K562 (cell line): ENCODE results near the gene CSTB. TPM values are rescaled to one million over a fixed set of nuclear protein-coding genes. Genes with fewer than 3 reads are reported as not detected.

ENCODE experiments used
- BCL6 ChIP-seq: fragments of 250-450 bp; sonication (Bioruptor Pico); IDR thresholded peaks from 2 replicates; pipeline ENCODE4 v1.4.0; 2020
- DACH1 ChIP-seq: fragments of 450-650 bp; IDR thresholded peaks from 2 replicates; pipeline ENCODE4 v1.6.1; 2018; ENCODE audit not compliant: partially characterized antibody
- HIVEP1 ChIP-seq: fragments of 250-450 bp; sonication (Bioruptor Pico); IDR thresholded peaks from 2 replicates; pipeline ENCODE4 v1.4.0; 2020; ENCODE audit warnings: mild to moderate bottlenecking
- HNRNPLL ChIP-seq: fragments of 200-400 bp; formaldehyde crosslinking; IDR thresholded peaks from 2 replicates; pipeline ENCODE4 v1.6.1; 2017; ENCODE audit warnings: low read length, low read depth, mild to moderate bottlenecking; ENCODE audit not compliant: poor library complexity, severe bottlenecking
- MXI1 ChIP-seq: IDR thresholded peaks from 2 replicates; pipeline ENCODE4 v1.6.1; 2011; ENCODE audit warnings: low read depth, mild to moderate bottlenecking, improper control_type of control experiment, low read length
- NCOA1 ChIP-seq: fragments of 450-650 bp; IDR thresholded peaks from 2 replicates; pipeline ENCODE4 v1.6.1; 2016; ENCODE audit warnings: low read depth
- PHTF2 ChIP-seq: fragments of 250-450 bp; sonication (Bioruptor Pico); IDR thresholded peaks from 2 replicates; pipeline ENCODE4 v1.5.0; 2021; ENCODE audit warnings: mild to moderate bottlenecking
- POLR2H ChIP-seq: IDR thresholded peaks from 2 replicates; pipeline ENCODE4 v1.6.1; 2016; ENCODE audit warnings: missing genetic modification characterization, low read depth, mild to moderate bottlenecking, control low read depth, missing compliant biosample characterization, moderate library complexity
- RBBP5 ChIP-seq: fragments of 200-600 bp; sonication (generic); IDR thresholded peaks from 2 replicates; pipeline ENCODE4 v1.6.1; 2012; ENCODE audit warnings: borderline replicate concordance, mild to moderate bottlenecking, low read length, control low read depth, inconsistent platforms; ENCODE audit not compliant: insufficient read depth, poor library complexity, severe bottlenecking
- SMARCE1 ChIP-seq: fragments of 450-650 bp; IDR thresholded peaks from 2 replicates; pipeline ENCODE4 v1.7.1; 2016; ENCODE audit warnings: mild to moderate bottlenecking
- SRSF3 ChIP-seq: fragments of 200-400 bp; formaldehyde crosslinking; IDR thresholded peaks from 2 replicates; pipeline ENCODE4 v1.6.1; 2016; ENCODE audit warnings: mild to moderate bottlenecking, low read length, moderate library complexity; ENCODE audit not compliant: insufficient read depth
- STAT5A ChIP-seq: IDR thresholded peaks from 2 replicates; pipeline ENCODE4 v1.6.1; 2012; ENCODE audit warnings: low read length, inconsistent platforms, borderline replicate concordance
- TCF7 ChIP-seq: sonication (generic); IDR thresholded peaks from 2 replicates; pipeline ENCODE4 v1.6.1; 2016; ENCODE audit warnings: antibody characterized with exemption, borderline replicate concordance
- ZNF384 ChIP-seq: IDR thresholded peaks from 2 replicates; pipeline ENCODE4 v1.6.1; 2012; ENCODE audit warnings: low read depth, low read length, improper control_type of control experiment
- ZNF668 ChIP-seq: fragments of 250-450 bp; sonication (Bioruptor Pico); IDR thresholded peaks from 2 replicates; pipeline ENCODE4 v1.8.0; 2022; ENCODE audit warnings: mild to moderate bottlenecking, inconsistent platforms
- polyA plus RNA-seq, 8 experiments: library from polyadenylated mRNA; depleted of rRNA in 4 of 8; stranded (reverse) in 5 of 8; unstranded in 3 of 8; fragments of >200 nt; fragmentation: Nextera tagmentation in 2 of 8; fragmentation: Illumina TruSeq in 1 of 8; extraction: Ambion mirVana in 2 of 8; extraction: Trizol in 1 of 8; gene quantifications; 2 replicates each; pipeline versions ENCODE4 v1.2.1 to v1.2.3, GENCODE V29; 2011 to 2014; ENCODE audit warnings: inconsistent platforms in 1 of 8, missing spikeins in 1 of 8
- total RNA-seq, 7 experiments: library from RNA; depleted of rRNA in 6 of 7; stranded (reverse); fragments of >200 nt in 6 of 7; fragmentation: Illumina TruSeq in 2 of 7; extraction: Trizol in 2 of 7; gene quantifications; 2 replicates each; pipeline versions ENCODE4 v1.2.1 to v1.2.3, GENCODE V29; 2011 to 2021; ENCODE audit warnings: low replicate concordance in 1 of 7
- TF ChIP-seq, protein P1 (sequence below): fragments of 450-650 bp; IDR thresholded peaks from 2 replicates; pipeline ENCODE4 v1.6.1; 2016; ENCODE audit warnings: mild to moderate bottlenecking
- TF ChIP-seq, protein P2 (sequence below): IDR thresholded peaks from 2 replicates; pipeline ENCODE4 v1.6.1; 2016; ENCODE audit warnings: missing genetic modification characterization, missing compliant biosample characterization
- TF ChIP-seq, protein P3 (sequence below): sonication (generic); formaldehyde crosslinking; IDR thresholded peaks from 2 replicates; pipeline ENCODE4 v1.8.0; 2022; ENCODE audit warnings: mild to moderate bottlenecking, missing genetic modification reagents
- TF ChIP-seq, protein P4 (sequence below), 2 experiments: fragments of 450-650 bp in 1 of 2; sonication (generic) in 1 of 2; formaldehyde crosslinking; conservative IDR thresholded peaks; 2 replicates each; pipeline versions ENCODE4 v1.4.0 to v1.8.1; 2020 to 2022; ENCODE audit warnings: mild to moderate bottlenecking in 1 of 2, missing genetic modification reagents in 1 of 2
- TF ChIP-seq, protein P5 (sequence below): fragments of 450-650 bp; IDR thresholded peaks from 2 replicates; pipeline ENCODE4 v1.6.1; 2016

Gene CSTB
- total and polyA plus RNA-seq, 9 of the 15 experiments (the other 6 are each of a cell fraction or from before 2014, with no cell fraction given), result 12.4 to 65.0 (median 31.7) TPM

DNA sequence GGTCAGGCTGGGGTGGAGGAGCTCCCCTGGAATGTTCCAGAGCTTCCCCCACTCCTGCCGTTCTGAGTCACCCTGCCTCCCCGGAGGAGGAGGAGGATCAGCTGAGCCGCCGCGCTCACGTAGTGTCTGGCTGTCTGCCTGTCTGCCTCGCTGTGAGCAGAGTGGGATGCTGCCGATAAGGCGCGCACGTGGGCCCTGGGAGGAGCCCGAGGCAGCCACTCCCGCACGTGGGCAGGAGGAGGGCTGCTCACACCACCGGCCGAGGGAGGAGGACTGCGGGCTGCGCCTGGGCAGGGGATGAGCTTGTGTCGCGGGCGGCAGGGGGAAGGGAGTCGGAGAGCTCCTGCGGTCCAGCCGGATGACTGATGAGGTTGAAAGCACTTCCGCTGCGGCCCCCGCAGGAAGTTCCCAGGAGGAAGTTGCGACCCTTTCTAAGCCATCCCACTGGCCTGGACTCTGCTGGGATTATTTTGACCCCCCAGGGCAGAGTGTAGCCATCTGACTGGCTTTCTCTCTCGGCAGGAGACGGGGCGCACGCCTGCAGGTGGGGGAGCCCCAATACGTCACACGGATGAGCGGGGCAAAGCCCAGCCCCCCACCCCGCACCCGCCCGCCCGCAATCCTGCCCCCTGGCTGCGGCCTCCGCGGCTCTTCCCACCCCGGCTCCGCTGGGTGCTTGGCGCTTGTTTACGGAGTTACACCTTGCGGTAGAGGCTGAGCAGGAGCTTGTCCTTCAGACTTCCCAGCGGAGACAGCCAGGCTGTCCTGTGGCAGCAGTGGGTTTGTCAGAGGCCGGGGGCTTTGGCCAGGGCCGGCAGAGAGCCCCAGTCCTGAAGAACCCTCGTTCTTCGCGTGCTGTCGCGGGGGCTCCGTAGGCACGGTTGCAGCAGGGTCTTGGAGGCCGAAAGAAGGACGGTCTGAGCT is 47.4 kb downstream of the CSTB start (continued):
- TF ChIP-seq, protein P1, sequence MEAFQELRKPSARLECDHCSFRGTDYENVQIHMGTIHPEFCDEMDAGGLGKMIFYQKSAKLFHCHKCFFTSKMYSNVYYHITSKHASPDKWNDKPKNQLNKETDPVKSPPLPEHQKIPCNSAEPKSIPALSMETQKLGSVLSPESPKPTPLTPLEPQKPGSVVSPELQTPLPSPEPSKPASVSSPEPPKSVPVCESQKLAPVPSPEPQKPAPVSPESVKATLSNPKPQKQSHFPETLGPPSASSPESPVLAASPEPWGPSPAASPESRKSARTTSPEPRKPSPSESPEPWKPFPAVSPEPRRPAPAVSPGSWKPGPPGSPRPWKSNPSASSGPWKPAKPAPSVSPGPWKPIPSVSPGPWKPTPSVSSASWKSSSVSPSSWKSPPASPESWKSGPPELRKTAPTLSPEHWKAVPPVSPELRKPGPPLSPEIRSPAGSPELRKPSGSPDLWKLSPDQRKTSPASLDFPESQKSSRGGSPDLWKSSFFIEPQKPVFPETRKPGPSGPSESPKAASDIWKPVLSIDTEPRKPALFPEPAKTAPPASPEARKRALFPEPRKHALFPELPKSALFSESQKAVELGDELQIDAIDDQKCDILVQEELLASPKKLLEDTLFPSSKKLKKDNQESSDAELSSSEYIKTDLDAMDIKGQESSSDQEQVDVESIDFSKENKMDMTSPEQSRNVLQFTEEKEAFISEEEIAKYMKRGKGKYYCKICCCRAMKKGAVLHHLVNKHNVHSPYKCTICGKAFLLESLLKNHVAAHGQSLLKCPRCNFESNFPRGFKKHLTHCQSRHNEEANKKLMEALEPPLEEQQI, result no peak
- TF ChIP-seq TCF7 (peak; percentile 78; the same call in 1 of the 2 replicates), BCL6 (CRISPR knock-in tag) (no peak), SMARCE1 (peak; percentile 94), NCOA1 (peak; percentile 97), SRSF3 (no peak), PHTF2 (CRISPR knock-in tag) (no peak), ZNF384 (peak; percentile 36), RBBP5 (peak; percentile 88), DACH1 (peak; percentile 99), HIVEP1 (CRISPR knock-in tag) (peak; percentile 10; the same call in 1 of the 2 replicates), ZNF668 (CRISPR knock-in tag) (peak; percentile 49; the same call in 1 of the 2 replicates), POLR2H (tag) (no peak), HNRNPLL (peak; percentile 72), MXI1 (peak; percentile 95), STAT5A (peak; percentile 48; the same call in 1 of the 2 replicates)
- TF ChIP-seq, protein P2, sequence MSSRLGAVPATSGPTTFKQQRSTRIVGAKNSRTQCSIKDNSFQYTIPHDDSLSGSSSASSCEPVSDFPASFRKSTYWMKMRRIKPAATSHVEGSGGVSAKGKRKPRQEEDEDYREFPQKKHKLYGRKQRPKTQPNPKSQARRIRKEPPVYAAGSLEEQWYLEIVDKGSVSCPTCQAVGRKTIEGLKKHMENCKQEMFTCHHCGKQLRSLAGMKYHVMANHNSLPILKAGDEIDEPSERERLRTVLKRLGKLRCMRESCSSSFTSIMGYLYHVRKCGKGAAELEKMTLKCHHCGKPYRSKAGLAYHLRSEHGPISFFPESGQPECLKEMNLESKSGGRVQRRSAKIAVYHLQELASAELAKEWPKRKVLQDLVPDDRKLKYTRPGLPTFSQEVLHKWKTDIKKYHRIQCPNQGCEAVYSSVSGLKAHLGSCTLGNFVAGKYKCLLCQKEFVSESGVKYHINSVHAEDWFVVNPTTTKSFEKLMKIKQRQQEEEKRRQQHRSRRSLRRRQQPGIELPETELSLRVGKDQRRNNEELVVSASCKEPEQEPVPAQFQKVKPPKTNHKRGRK (tag), result no peak
- TF ChIP-seq, protein P3, sequence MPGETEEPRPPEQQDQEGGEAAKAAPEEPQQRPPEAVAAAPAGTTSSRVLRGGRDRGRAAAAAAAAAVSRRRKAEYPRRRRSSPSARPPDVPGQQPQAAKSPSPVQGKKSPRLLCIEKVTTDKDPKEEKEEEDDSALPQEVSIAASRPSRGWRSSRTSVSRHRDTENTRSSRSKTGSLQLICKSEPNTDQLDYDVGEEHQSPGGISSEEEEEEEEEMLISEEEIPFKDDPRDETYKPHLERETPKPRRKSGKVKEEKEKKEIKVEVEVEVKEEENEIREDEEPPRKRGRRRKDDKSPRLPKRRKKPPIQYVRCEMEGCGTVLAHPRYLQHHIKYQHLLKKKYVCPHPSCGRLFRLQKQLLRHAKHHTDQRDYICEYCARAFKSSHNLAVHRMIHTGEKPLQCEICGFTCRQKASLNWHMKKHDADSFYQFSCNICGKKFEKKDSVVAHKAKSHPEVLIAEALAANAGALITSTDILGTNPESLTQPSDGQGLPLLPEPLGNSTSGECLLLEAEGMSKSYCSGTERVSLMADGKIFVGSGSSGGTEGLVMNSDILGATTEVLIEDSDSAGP (CRISPR knock-in tag), result peak; percentile 78; the same call in 1 of the 2 replicates
- TF ChIP-seq, protein P4, sequence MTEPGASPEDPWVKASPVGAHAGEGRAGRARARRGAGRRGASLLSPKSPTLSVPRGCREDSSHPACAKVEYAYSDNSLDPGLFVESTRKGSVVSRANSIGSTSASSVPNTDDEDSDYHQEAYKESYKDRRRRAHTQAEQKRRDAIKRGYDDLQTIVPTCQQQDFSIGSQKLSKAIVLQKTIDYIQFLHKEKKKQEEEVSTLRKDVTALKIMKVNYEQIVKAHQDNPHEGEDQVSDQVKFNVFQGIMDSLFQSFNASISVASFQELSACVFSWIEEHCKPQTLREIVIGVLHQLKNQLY (CRISPR knock-in tag; conservative IDR thresholded peaks at IDR 0.05), result peak in 1 of 2 experiments; percentile 92; a peak in 1 of 4 replicates
- TF ChIP-seq, protein P5, sequence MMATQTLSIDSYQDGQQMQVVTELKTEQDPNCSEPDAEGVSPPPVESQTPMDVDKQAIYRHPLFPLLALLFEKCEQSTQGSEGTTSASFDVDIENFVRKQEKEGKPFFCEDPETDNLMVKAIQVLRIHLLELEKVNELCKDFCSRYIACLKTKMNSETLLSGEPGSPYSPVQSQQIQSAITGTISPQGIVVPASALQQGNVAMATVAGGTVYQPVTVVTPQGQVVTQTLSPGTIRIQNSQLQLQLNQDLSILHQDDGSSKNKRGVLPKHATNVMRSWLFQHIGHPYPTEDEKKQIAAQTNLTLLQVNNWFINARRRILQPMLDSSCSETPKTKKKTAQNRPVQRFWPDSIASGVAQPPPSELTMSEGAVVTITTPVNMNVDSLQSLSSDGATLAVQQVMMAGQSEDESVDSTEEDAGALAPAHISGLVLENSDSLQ, result peak; percentile 89
